Stimulated activated CD8-positive, alpha-beta memory T cell treated with anti-CD3 and anti-CD28 coated beads, Interleukin-7, amount 100 ng/mL, for 48 hours (primary cell): ENCODE data around the gene TNFAIP8.
A peak's percentile ranks its signal among the peaks of the same experiment; 100 is the strongest.
"Not testable (repeated sequence)": the region's sequence is repeated elsewhere in the genome, so short reads cannot be mapped to it uniquely, and the experiment has no call there.

Source experiments
- DNase-seq, 2 donors: peaks; one replicate each; pipeline ENCODE4 v3.0.0-alpha.2; 2020; ENCODE audit warnings: low read depth in 1 of 2; ENCODE audit errors: extremely low read depth in 1 of 2

TNFAIP8 gene

GRCh38 chr5:119412279-119413227 is 56.7 kb downstream of the TNFAIP8 start:
- no peak for DNase-seq

- DNase-seq, result not testable (repeated sequence)
Measured at GRCh38 chr5:119414124-119414734, 58.4 kb downstream of the TNFAIP8 start.

GRCh38 chr5:119417891-119418605 is 62.2 kb downstream of the TNFAIP8 start:
- DNase-seq, result no peak

- no peak for DNase-seq
Measured at GRCh38 chr5:119418606-119419100, 62.8 kb downstream of the TNFAIP8 start.

- DNase-seq, result no peak
Measured at GRCh38 chr5:119420169-119420568, 64.3 kb downstream of the TNFAIP8 start.

- DNase-seq, result no peak
Measured at GRCh38 chr5:119426057-119426456, 70.2 kb downstream of the TNFAIP8 start.

GRCh38 chr5:119427060-119427459 is 71.2 kb downstream of the TNFAIP8 start:
- DNase-seq, result no peak

GRCh38 chr5:119427596-119427995 is 71.8 kb downstream of the TNFAIP8 start:
- DNase-seq, result not testable (repeated sequence)

GRCh38 chr5:119428166-119428565 is 72.3 kb downstream of the TNFAIP8 start:
- not testable (repeated sequence) for DNase-seq

- DNase-seq, result not testable (repeated sequence)
Measured at GRCh38 chr5:119428574-119428973, 72.8 kb downstream of the TNFAIP8 start.

- not testable (repeated sequence) for DNase-seq
Measured at GRCh38 chr5:119432674-119433237, 76.9 kb downstream of the TNFAIP8 start.

GRCh38 chr5:119435436-119436132 is 79.8 kb downstream of the TNFAIP8 start:
- peak; percentile 25 to 62 for DNase-seq

GRCh38 chr5:119437785-119438586 is 82.2 kb downstream of the TNFAIP8 start:
- DNase-seq, result not testable (repeated sequence)

- not testable (repeated sequence) for DNase-seq
Measured at GRCh38 chr5:119438587-119438917, 82.7 kb downstream of the TNFAIP8 start.

GRCh38 chr5:119439140-119439631 is 83.4 kb downstream of the TNFAIP8 start:
- DNase-seq, result no peak

- DNase-seq, result not testable (repeated sequence)
Measured at GRCh38 chr5:119439632-119440031, 83.8 kb downstream of the TNFAIP8 start.

GRCh38 chr5:119444643-119445042 is 88.8 kb downstream of the TNFAIP8 start:
- not testable (repeated sequence) for DNase-seq

- no peak for DNase-seq
Measured at GRCh38 chr5:119445544-119445943, 89.7 kb downstream of the TNFAIP8 start.
